K562 (cell line): ENCODE results near the gene HS3ST3B1. TPM values are rescaled to one million over a fixed set of nuclear protein-coding genes. Genes with fewer than 3 reads are reported as not detected.

ENCODE experiments used
- ATAC-seq: fragments of 200-7000 bp; cut with Tn5 transposase; 3 replicates; pipeline ENCODE4 v1.9.1; 2020; ENCODE audit warnings: moderate library complexity
- BruUV-seq: library from RNA; stranded (reverse); fragments of 400-500 nt; replicated peaks from 2 replicates; lab custom pipeline; 2021; lab: Mats Ljungman, UMichigan
- CTCF ChIA-PET: fragments of 300-600 bp; formaldehyde crosslinking; extraction: SDS; loops from one replicate; lab custom pipeline; 2021; ENCODE audit warnings: low intra/inter-chr PET ratio; lab: Yijun Ruan, JAX
- POLR2A ChIA-PET: fragments of 300-600, 350-650 bp; sonication (Branson Sonifier 250); formaldehyde crosslinking; extraction: SDS; loops from one replicate; lab custom pipeline; 2021; ENCODE audit warnings: antibody characterized with exemption, inconsistent platforms; lab: Yijun Ruan, JAX
- DNase-seq, 4 experiments: peaks; one replicate each; pipeline versions ENCODE4 v3.0.0 to v3.0.0-alpha.2; 2011 to 2018; ENCODE audit warnings: low spot score in 3 of 4, mixed read lengths in 3 of 4; ENCODE audit errors: extremely low read depth in 1 of 4
- FAIRE-seq: peaks from 2 replicates; lab custom pipeline; 2011; peaks lifted over from hg19 to GRCh38; lab: Jason Lieb, UNC
- H2AFZ ChIP-seq: 2 replicates; pipeline ENCODE4 v1.6.0; 2011; ENCODE audit warnings: low read depth, low read length, control low read depth, inconsistent platforms
- H3K27ac ChIP-seq: fragments of 200-600 bp; 3 replicates; pipeline ENCODE4 v1.8.0; 2011; ENCODE audit warnings: low read depth, mild to moderate bottlenecking, control low read depth, inconsistent platforms, low read length, moderate library complexity, mixed read lengths; ENCODE audit errors: extremely low read depth
- H3K27me3 ChIP-seq, 2 experiments: fragments of 300-600 bp in 1 of 2; 2 replicates in 1 of 2; 3 replicates in 1 of 2; pipeline versions ENCODE4 v1.6.0 to v1.8.0; 2011; ENCODE audit warnings: inconsistent platforms in 2 of 2, low read length in 2 of 2, mild to moderate bottlenecking in 1 of 2, mixed read lengths in 1 of 2, moderate library complexity in 1 of 2; ENCODE audit not compliant: control insufficient read depth in 2 of 2, insufficient read depth in 2 of 2
- H3K36me3 ChIP-seq: fragments of 300-600 bp; 3 replicates; pipeline ENCODE4 v1.8.0; 2011; ENCODE audit warnings: mild to moderate bottlenecking, low read length, inconsistent platforms; ENCODE audit not compliant: control insufficient read depth, insufficient read depth
- H3K4me1 ChIP-seq, 2 experiments: fragments of 200-600 bp in 1 of 2; replicated peaks in 1 of 2; 2 replicates in 1 of 2; 3 replicates in 1 of 2; pipeline versions ENCODE4 v1.5.1 to v1.8.0; 2011; ENCODE audit warnings: inconsistent platforms in 2 of 2, low read length in 2 of 2, mild to moderate bottlenecking in 1 of 2, mixed read lengths in 1 of 2, moderate library complexity in 1 of 2; ENCODE audit not compliant: control insufficient read depth in 2 of 2, insufficient read depth in 2 of 2
- H3K4me2 ChIP-seq: 2 replicates; pipeline ENCODE4 v1.6.1; 2011; ENCODE audit warnings: low read length, control low read depth, inconsistent platforms, mixed read lengths; ENCODE audit not compliant: insufficient read depth
- H3K4me3 ChIP-seq: fragments of 200-600 bp; sonication (generic), shearing (Covaris generic); 2 replicates; pipeline ENCODE4 v1.5.1; 2016; ENCODE audit warnings: control low read depth, inconsistent platforms
- H3K79me2 ChIP-seq: fragments of 200-600 bp; 3 replicates; pipeline ENCODE4 v1.8.0; 2011; ENCODE audit warnings: low read length, inconsistent platforms; ENCODE audit not compliant: control insufficient read depth, insufficient read depth
- H3K9ac ChIP-seq, 2 experiments: 2 replicates each; pipeline versions ENCODE4 v1.6.0 to v1.6.1; 2011; ENCODE audit warnings: low read depth in 2 of 2, low read length in 2 of 2, control low read depth in 1 of 2, inconsistent platforms in 1 of 2, mild to moderate bottlenecking in 1 of 2, mixed read lengths in 1 of 2; ENCODE audit not compliant: insufficient read depth in 1 of 2
- H3K9me1 ChIP-seq: one replicate; pipeline ENCODE4 v1.6.0; 2011; ENCODE audit warnings: inconsistent platforms, mild to moderate bottlenecking, low read length, moderate library complexity; ENCODE audit not compliant: control insufficient read depth, insufficient read depth
- H3K9me3 ChIP-seq: replicated peaks from 2 replicates; pipeline ENCODE4 v1.5.1; 2011; ENCODE audit warnings: low read depth, low read length, inconsistent platforms; ENCODE audit not compliant: control insufficient read depth, insufficient read depth
- H4K20me1 ChIP-seq: replicated peaks from 2 replicates; pipeline ENCODE4 v1.6.1; 2011; ENCODE audit warnings: low read length, inconsistent platforms, mixed read lengths; ENCODE audit not compliant: control insufficient read depth, insufficient read depth
- ARNT ChIP-seq, 2 experiments: fragments of 450-650 bp; IDR thresholded peaks; 2 replicates each; pipeline ENCODE4 v1.6.1; 2016; ENCODE audit warnings: mild to moderate bottlenecking in 1 of 2
- C11orf30 ChIP-seq: fragments of 450-650 bp; IDR thresholded peaks from 2 replicates; pipeline ENCODE4 v1.6.1; 2016; ENCODE audit warnings: low read depth, mild to moderate bottlenecking
- HNRNPH1 ChIP-seq: fragments of 200-400 bp; formaldehyde crosslinking; optimal IDR thresholded peaks from 2 replicates; pipeline ENCODE3; 2017; ENCODE audit warnings: low read depth, mild to moderate bottlenecking, low read length, moderate library complexity
- POLR2AphosphoS2 ChIP-seq: IDR thresholded peaks from 2 replicates; pipeline ENCODE4 v1.6.1; 2012; ENCODE audit warnings: low read length, improper control_type of control experiment
- ZNF316 ChIP-seq: fragments of 450-650 bp; IDR thresholded peaks from 2 replicates; pipeline ENCODE4 v1.6.1; 2016
- WGBS: fragments of 100-300 bp; shearing (Covaris generic); methylation state at CpG from one replicate; pipeline ENCODE4 v1.1.6; 2016; ENCODE audit warnings: low coverage, mixed read lengths; ENCODE audit not compliant: insufficient coverage; ENCODE audit errors: missing lambda C conversion rate; 5-methylcytosine and 5-hydroxymethylcytosine counted together
- in situ Hi-C: fragments of 300-500 bp; cut with MboI; formaldehyde crosslinking; loops from 4 replicates; pipeline ENCODE4 v1.15.0; 2018; ENCODE audit warnings: inconsistent platforms, mixed read lengths
- intact Hi-C: fragments of 100-400 bp; cut with micrococcal nuclease; formaldehyde crosslinking; loops from 2 replicates; pipeline ENCODE4 v1.14.2; 2022
- polyA plus RNA-seq, 8 experiments: library from polyadenylated mRNA; depleted of rRNA in 4 of 8; stranded (reverse) in 5 of 8; unstranded in 3 of 8; fragments of >200 nt; fragmentation: Nextera tagmentation in 2 of 8; fragmentation: Illumina TruSeq in 1 of 8; extraction: Ambion mirVana in 2 of 8; extraction: Trizol in 1 of 8; gene quantifications; 2 replicates each; pipeline versions ENCODE4 v1.2.1 to v1.2.3, GENCODE V29; 2011 to 2014; ENCODE audit warnings: inconsistent platforms in 1 of 8, missing spikeins in 1 of 8
- total RNA-seq, 7 experiments: library from RNA; depleted of rRNA in 6 of 7; stranded (reverse); fragments of >200 nt in 6 of 7; fragmentation: Illumina TruSeq in 2 of 7; extraction: Trizol in 2 of 7; gene quantifications; 2 replicates each; pipeline versions ENCODE4 v1.2.1 to v1.2.3, GENCODE V29; 2011 to 2021; ENCODE audit warnings: low replicate concordance in 1 of 7

HS3ST3B1 gene
- total and polyA plus RNA-seq, 9 of the 15 experiments (the other 6 are each of a cell fraction or from before 2014, with no cell fraction given): 1.9 to 12.9 (median 3.7) TPM

DNA sequence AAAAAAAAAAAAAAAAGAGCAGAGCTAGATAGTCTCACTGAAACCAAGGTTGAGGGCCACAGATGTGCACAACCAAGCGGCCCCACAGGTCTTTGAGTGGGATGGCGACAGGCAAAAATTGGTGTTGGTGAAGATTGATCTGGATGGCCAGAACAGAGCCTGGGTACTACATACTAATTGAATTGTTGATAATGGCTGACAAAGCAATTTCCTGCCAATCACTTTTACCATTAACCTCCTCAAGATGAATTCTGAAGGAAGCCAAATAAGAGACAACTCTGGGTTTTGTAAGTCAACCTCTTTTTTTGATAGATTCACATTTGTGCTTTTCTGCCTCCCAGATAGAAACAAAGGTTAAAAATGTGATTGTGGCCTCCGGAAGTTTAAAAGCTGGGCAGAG is 19.4 kb upstream of the HS3ST3B1 start:
- in situ Hi-C loops: no loop called here
- H2AFZ ChIP-seq: no peak overlapping the region
- no peaks in the 10 kb centered on the region for H3K9me1 ChIP-seq
- CTCF ChIA-PET: no interaction called here
- no peaks in the 10 kb centered on the region for H3K79me2 ChIP-seq
- no peak overlapping the region for H3K4me2 ChIP-seq
- peaks cover 0 to 3% of the 10 kb centered on the region in 2 experiments; a peak in 2 of 5 replicates for H3K27me3 ChIP-seq
- H3K4me1 ChIP-seq: no peaks in the 10 kb centered on the region
- DNase-seq: no peak
- H4K20me1 ChIP-seq: no peaks in the 10 kb centered on the region
- TF ChIP-seq ZNF316: peak; percentile 34; the same call in 1 of the 2 replicates
- 0 out of 2 replicates have a peak, but pooled peaks have one; percentile 5 for TF ChIP-seq C11orf30
- TF ChIP-seq POLR2AphosphoS2: no peak
- TF ChIP-seq, all 486 proteins: peak for 2
- intact Hi-C loops: no loop called here
- WGBS: 6% methylated on average over 3 of the region's 3 CpGs
- no peak overlapping the region for H3K4me3 ChIP-seq
- H3K9ac ChIP-seq: no peak overlapping the region
- no peak overlapping the region for H3K27ac ChIP-seq
- POLR2A ChIA-PET: no interaction called here
- H3K9me3 ChIP-seq: no peaks in the 10 kb centered on the region
- no peaks in the 10 kb centered on the region for H3K36me3 ChIP-seq
- BruUV-seq: no TSS peak
- FAIRE-seq (no peak), ATAC-seq (no peak)

GRCh38 chr17:14282726-14283125 is 18.2 kb upstream of the HS3ST3B1 start:
- no peak for ATAC-seq
- DNase-seq: no peak
- in situ Hi-C loops: no loop called here
- no peaks in the 10 kb centered on the region for H3K79me2 ChIP-seq
- CTCF ChIA-PET: no interaction called here
- no peaks in the 10 kb centered on the region for H3K9me1 ChIP-seq
- no peak overlapping the region for H3K9ac ChIP-seq
- no peaks in the 10 kb centered on the region for H3K36me3 ChIP-seq
- H3K9me3 ChIP-seq: no peaks in the 10 kb centered on the region
- intact Hi-C loops: no loop called here
- no peaks in the 10 kb centered on the region for H4K20me1 ChIP-seq
- H3K4me1 ChIP-seq: no peaks in the 10 kb centered on the region
- POLR2A ChIA-PET: no interaction called here
- no peak overlapping the region for H3K4me2 ChIP-seq
- BruUV-seq: no TSS peak
- peaks cover 0 to 3% of the 10 kb centered on the region in 2 experiments; a peak in 2 of 5 replicates for H3K27me3 ChIP-seq
- FAIRE-seq: no peak
- no peak for TF ChIP-seq ARNT (IDR thresholded peaks at IDR 0.05)
- TF ChIP-seq HNRNPH1: no peak
- WGBS: 0% methylated on average over 2 of the region's 2 CpGs
- H3K27ac ChIP-seq: no peak overlapping the region
- no peak overlapping the region for H2AFZ ChIP-seq
- H3K4me3 ChIP-seq: no peak overlapping the region
